Neural crest cell (in vitro differentiated cells): ENCODE measurements around the gene WNT7A. TPM values are rescaled to one million over a fixed set of nuclear protein-coding genes. Genes with fewer than 3 reads are reported as not detected.

Source experiments
- DNase-seq: peaks from one replicate; pipeline ENCODE4 v3.0.0; 2021; ENCODE audit warnings: low read depth, mixed read lengths, low spot score
- H3K27ac Mint-ChIP-seq: one replicate; pipeline ENCODE4 v1.8.0; 2021; ENCODE audit warnings: mild to moderate bottlenecking, mixed read lengths; ENCODE audit not compliant: unreplicated experiment
- H3K27me3 Mint-ChIP-seq: 2 replicates; pipeline ENCODE4 v1.8.0; 2021; ENCODE audit warnings: low read depth, mild to moderate bottlenecking, mixed read lengths
- H3K36me3 Mint-ChIP-seq: 2 replicates; pipeline ENCODE4 v1.8.0; 2021; ENCODE audit warnings: low read depth, mild to moderate bottlenecking, mixed read lengths
- H3K4me1 Mint-ChIP-seq: 2 replicates; pipeline ENCODE4 v1.8.0; 2021; ENCODE audit warnings: mixed read lengths
- H3K4me3 Mint-ChIP-seq: one replicate; pipeline ENCODE4 v1.8.0; 2021; ENCODE audit warnings: mild to moderate bottlenecking, mixed read lengths
- H3K9me3 Mint-ChIP-seq: 2 replicates; pipeline ENCODE4 v1.8.0; 2021; ENCODE audit warnings: mixed read lengths
- total RNA-seq: library from RNA; stranded (reverse); gene quantifications from 2 replicates; pipeline ENCODE4 v1.2.1, GENCODE V29; 2021
- TF ChIP-seq, protein P1 (sequence below): fragments of 200-600 bp; sonication (generic); conservative IDR thresholded peaks from 2 replicates; pipeline ENCODE4 v1.5.0; 2021; ENCODE audit warnings: antibody characterized with exemption, mild to moderate bottlenecking

The WNT7A gene
- total RNA-seq, 1 donor from 2014 or later = 9.8 TPM

DNA sequence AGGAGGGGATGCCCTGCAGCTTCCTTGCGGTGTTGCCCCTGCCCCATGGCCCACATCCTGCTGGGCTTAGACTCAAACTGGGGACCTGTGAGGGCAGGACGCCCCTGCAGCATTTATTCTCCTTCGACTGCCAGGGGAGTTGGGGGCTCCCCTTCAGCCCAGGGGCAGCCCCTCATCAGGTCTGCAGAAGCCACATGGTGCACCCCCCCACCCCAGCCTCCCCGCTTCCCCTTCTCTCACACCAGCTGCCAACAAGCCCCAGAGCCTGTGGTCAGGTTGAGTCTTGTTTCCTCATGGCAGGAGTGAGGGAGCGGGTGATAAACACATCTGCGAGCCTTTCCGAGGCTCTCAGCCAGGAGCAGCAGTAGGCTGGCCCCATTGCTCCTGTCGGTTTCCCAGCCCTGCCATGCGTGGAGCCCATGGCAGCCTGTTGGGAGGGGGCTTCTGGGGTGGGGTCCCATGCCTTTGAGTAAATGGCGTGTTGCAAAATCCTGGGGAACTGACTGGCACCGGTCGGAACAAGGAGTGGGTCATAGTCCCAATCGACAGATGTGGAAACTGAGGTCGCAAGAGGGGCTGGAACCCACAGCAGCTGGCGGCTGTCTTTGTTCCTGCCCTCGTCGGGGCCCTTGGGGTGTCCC is 27.8 kb downstream of the WNT7A start:
- Mint-ChIP-seq H3K36me3 (peaks cover 4% of the 10 kb centered on the region), H3K9me3 (no peaks in the 10 kb centered on the region), H3K4me1 (peaks cover 8% of the 10 kb centered on the region), H3K27me3 (peaks cover 3% of the 10 kb centered on the region), H3K27ac (no peak overlapping the region), H3K4me3 (no peak overlapping the region)
- no peak for DNase-seq
- TF ChIP-seq, protein P1, sequence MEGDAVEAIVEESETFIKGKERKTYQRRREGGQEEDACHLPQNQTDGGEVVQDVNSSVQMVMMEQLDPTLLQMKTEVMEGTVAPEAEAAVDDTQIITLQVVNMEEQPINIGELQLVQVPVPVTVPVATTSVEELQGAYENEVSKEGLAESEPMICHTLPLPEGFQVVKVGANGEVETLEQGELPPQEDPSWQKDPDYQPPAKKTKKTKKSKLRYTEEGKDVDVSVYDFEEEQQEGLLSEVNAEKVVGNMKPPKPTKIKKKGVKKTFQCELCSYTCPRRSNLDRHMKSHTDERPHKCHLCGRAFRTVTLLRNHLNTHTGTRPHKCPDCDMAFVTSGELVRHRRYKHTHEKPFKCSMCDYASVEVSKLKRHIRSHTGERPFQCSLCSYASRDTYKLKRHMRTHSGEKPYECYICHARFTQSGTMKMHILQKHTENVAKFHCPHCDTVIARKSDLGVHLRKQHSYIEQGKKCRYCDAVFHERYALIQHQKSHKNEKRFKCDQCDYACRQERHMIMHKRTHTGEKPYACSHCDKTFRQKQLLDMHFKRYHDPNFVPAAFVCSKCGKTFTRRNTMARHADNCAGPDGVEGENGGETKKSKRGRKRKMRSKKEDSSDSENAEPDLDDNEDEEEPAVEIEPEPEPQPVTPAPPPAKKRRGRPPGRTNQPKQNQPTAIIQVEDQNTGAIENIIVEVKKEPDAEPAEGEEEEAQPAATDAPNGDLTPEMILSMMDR = no peak

- peaks cover 8% of the 10 kb centered on the region for H3K4me1 Mint-ChIP-seq
- TF ChIP-seq, protein P1 = no peak
- H3K9me3 Mint-ChIP-seq = no peaks in the 10 kb centered on the region
These were observed 28.6 kb downstream of the WNT7A start for GRCh38 chr3:13851091-13851849.

DNA sequence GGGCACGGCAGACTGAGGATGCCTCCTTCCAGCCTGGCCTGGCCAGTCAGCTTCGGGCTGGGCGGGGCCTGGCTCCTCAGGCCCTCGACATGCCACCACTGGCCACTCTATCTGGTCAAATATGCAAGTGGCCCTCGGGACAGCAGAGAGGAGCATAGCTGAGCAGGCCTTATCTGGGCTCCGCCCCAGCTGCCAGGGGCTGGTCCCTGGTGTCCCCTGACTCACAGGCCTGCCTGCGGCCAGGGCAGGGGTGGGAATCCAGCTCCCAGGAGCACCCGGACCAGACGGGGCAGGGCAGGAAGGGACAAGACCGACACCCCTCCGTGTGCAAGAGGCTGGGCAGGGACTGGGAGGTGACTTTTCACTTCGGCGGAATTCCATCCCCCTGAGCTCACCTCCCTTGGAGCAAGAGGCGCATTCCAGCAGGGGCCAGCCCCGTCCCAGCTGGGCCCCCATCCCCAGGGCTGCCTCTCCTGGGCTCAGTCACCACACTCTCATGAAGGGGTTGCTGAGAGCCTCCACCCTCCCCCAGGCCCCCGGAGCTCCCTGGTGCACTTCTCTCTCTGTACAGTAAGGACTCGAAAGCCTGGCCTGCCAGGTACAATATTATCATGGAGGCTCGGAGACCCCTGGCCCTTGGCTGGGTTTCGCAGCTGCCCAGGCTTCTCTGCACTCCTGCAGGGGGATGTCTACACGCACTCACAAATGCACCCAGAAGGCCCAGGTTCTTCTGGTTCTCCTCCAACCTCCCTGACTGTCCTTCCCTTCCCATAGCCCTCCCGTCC is 29.5 kb downstream of the WNT7A start:
- Mint-ChIP-seq H3K27me3 (no peaks in the 10 kb centered on the region), H3K27ac (no peak overlapping the region), H3K36me3 (peaks cover 4% of the 10 kb centered on the region), H3K4me3 (no peak overlapping the region), H3K4me1 (peaks cover 8% of the 10 kb centered on the region), H3K9me3 (no peaks in the 10 kb centered on the region)
- DNase-seq = no peak
- TF ChIP-seq, protein P1 = no peak

More at GRCh38 chr3:13851091-13851849, 28.6 kb downstream of the WNT7A start:
- Mint-ChIP-seq H3K36me3 (peaks cover 4% of the 10 kb centered on the region), H3K4me3 (no peak overlapping the region), H3K27ac (no peak overlapping the region), H3K27me3 (no peaks in the 10 kb centered on the region)
- no peak for DNase-seq

- Mint-ChIP-seq H3K36me3 (peaks cover 4% of the 10 kb centered on the region), H3K27me3 (no peaks in the 10 kb centered on the region), H3K4me1 (peaks cover 8% of the 10 kb centered on the region)
These were observed 30.9 kb downstream of the WNT7A start for GRCh38 chr3:13849018-13849417.

More at GRCh38 chr3:13849018-13849417, 30.9 kb downstream of the WNT7A start:
- Mint-ChIP-seq H3K4me3 (no peak overlapping the region), H3K27ac (no peak overlapping the region), H3K9me3 (no peaks in the 10 kb centered on the region)
- TF ChIP-seq, protein P1 = no peak
- no peak for DNase-seq
